T-helper 2 cell treated with Interferon-gamma antibody and Interleukin-4, amounts not matched to agents 5 μg/mL and 100 μg/mL, for 36 hours (primary cell): ENCODE results near the gene IDNK.
A peak's percentile ranks its signal among the peaks of the same experiment; 100 is the strongest.

Experiments
- DNase-seq: peaks from one replicate; pipeline ENCODE4 v3.0.0; 2021; ENCODE audit warnings: low spot score
- H3K27ac Mint-ChIP-seq: one replicate; pipeline ENCODE4 v1.8.0; 2021; ENCODE audit warnings: mild to moderate bottlenecking, mixed read lengths
- H3K27me3 Mint-ChIP-seq: one replicate; pipeline ENCODE4 v1.8.0; 2021; ENCODE audit warnings: low read depth, mixed read lengths
- H3K36me3 Mint-ChIP-seq: one replicate; pipeline ENCODE4 v1.8.0; 2021; ENCODE audit warnings: low read depth, mixed read lengths
- H3K4me1 Mint-ChIP-seq: one replicate; pipeline ENCODE4 v1.8.0; 2021; ENCODE audit warnings: low read depth, mixed read lengths
- H3K4me3 Mint-ChIP-seq: one replicate; pipeline ENCODE4 v1.8.0; 2022; ENCODE audit warnings: mild to moderate bottlenecking, moderate library complexity, mixed read lengths
- H3K9me3 Mint-ChIP-seq: one replicate; pipeline ENCODE4 v1.8.0; 2021; ENCODE audit warnings: mixed read lengths

The IDNK gene

GRCh38 chr9:83620841-83621636 lies 1.9 kb upstream of the IDNK start:
- Mint-ChIP-seq H3K27me3 (peaks cover 5% of the 10 kb centered on the region), H3K9me3 (no peaks in the 10 kb centered on the region), H3K4me1 (peaks cover 30% of the 10 kb centered on the region), H3K27ac (no peak overlapping the region), H3K36me3 (peaks cover 3% of the 10 kb centered on the region), H3K4me3 (peak overlapping the region; percentile 22)
- DNase-seq: peak; percentile 16

GRCh38 chr9:83622433-83622938 lies 457 bp upstream of the IDNK start:
- H3K36me3 Mint-ChIP-seq: peaks cover 9% of the 10 kb centered on the region

GRCh38 chr9:83623679-83624076 lies 735 bp downstream of the IDNK start:
- peaks cover 13% of the 10 kb centered on the region for H3K36me3 Mint-ChIP-seq
- H3K27me3 Mint-ChIP-seq: peaks cover 3% of the 10 kb centered on the region
- H3K27ac Mint-ChIP-seq: peak overlapping the region; percentile 98
- peaks cover 30% of the 10 kb centered on the region for H3K4me1 Mint-ChIP-seq
- DNase-seq: no peak
- no peaks in the 10 kb centered on the region for H3K9me3 Mint-ChIP-seq
- peak overlapping the region; percentile 88 for H3K4me3 Mint-ChIP-seq

More at GRCh38 chr9:83622433-83622938, 457 bp upstream of the IDNK start:
- peak overlapping the region; percentile 98 for H3K27ac Mint-ChIP-seq
- H3K4me1 Mint-ChIP-seq: peaks cover 30% of the 10 kb centered on the region
- no peak for DNase-seq
- H3K4me3 Mint-ChIP-seq: peak overlapping the region; percentile 88
- peaks cover 3% of the 10 kb centered on the region for H3K27me3 Mint-ChIP-seq
- H3K9me3 Mint-ChIP-seq: no peaks in the 10 kb centered on the region

- peaks cover 20% of the 10 kb centered on the region for H3K36me3 Mint-ChIP-seq
- peaks cover 30% of the 10 kb centered on the region for H3K4me1 Mint-ChIP-seq
- no peaks in the 10 kb centered on the region for H3K9me3 Mint-ChIP-seq
- DNase-seq: no peak
- H3K27ac Mint-ChIP-seq: peak overlapping the region; percentile 54
- H3K27me3 Mint-ChIP-seq: no peaks in the 10 kb centered on the region
- peak overlapping the region; percentile 3 for H3K4me3 Mint-ChIP-seq
Observed at GRCh38 chr9:83625178-83625577, 2.2 kb downstream of the IDNK start.

- DNase-seq: no peak
- H3K4me1 Mint-ChIP-seq: peaks cover 23% of the 10 kb centered on the region
Observed at GRCh38 chr9:83628540-83628939, 5.6 kb downstream of the IDNK start.

GRCh38 chr9:83629433-83630104 lies 6.6 kb downstream of the IDNK start:
- Mint-ChIP-seq H3K4me3 (no peak overlapping the region), H3K36me3 (peaks cover 31% of the 10 kb centered on the region), H3K27ac (no peak overlapping the region), H3K4me1 (peaks cover 14% of the 10 kb centered on the region), H3K9me3 (no peaks in the 10 kb centered on the region), H3K27me3 (no peaks in the 10 kb centered on the region)
- no peak for DNase-seq

More at GRCh38 chr9:83628540-83628939, 5.6 kb downstream of the IDNK start:
- H3K27ac Mint-ChIP-seq: no peak overlapping the region
- H3K36me3 Mint-ChIP-seq: peaks cover 31% of the 10 kb centered on the region
- H3K27me3 Mint-ChIP-seq: no peaks in the 10 kb centered on the region
- H3K9me3 Mint-ChIP-seq: no peaks in the 10 kb centered on the region
- no peak overlapping the region for H3K4me3 Mint-ChIP-seq

- H3K9me3 Mint-ChIP-seq: no peaks in the 10 kb centered on the region
- peaks cover 28% of the 10 kb centered on the region for H3K36me3 Mint-ChIP-seq
- no peak overlapping the region for H3K4me3 Mint-ChIP-seq
- H3K27ac Mint-ChIP-seq: no peak overlapping the region
- H3K4me1 Mint-ChIP-seq: peaks cover 4% of the 10 kb centered on the region
- no peak for DNase-seq
- H3K27me3 Mint-ChIP-seq: no peaks in the 10 kb centered on the region
Observed at GRCh38 chr9:83630938-83631457, 8.1 kb downstream of the IDNK start.

- peaks cover 5% of the 10 kb centered on the region for H3K4me1 Mint-ChIP-seq
- H3K9me3 Mint-ChIP-seq: no peaks in the 10 kb centered on the region
- no peak overlapping the region for H3K27ac Mint-ChIP-seq
- no peak overlapping the region for H3K4me3 Mint-ChIP-seq
- DNase-seq: no peak
- peaks cover 19% of the 10 kb centered on the region for H3K36me3 Mint-ChIP-seq
- H3K27me3 Mint-ChIP-seq: no peaks in the 10 kb centered on the region
Observed at GRCh38 chr9:83633255-83633654, 10.3 kb downstream of the IDNK start.

GRCh38 chr9:83633676-83634075 lies 10.7 kb downstream of the IDNK start:
- DNase-seq: no peak
- H3K36me3 Mint-ChIP-seq: peaks cover 18% of the 10 kb centered on the region
- no peak overlapping the region for H3K27ac Mint-ChIP-seq
- H3K9me3 Mint-ChIP-seq: no peaks in the 10 kb centered on the region
- H3K4me1 Mint-ChIP-seq: peaks cover 5% of the 10 kb centered on the region
- H3K4me3 Mint-ChIP-seq: no peak overlapping the region
- H3K27me3 Mint-ChIP-seq: no peaks in the 10 kb centered on the region

GRCh38 chr9:83636813-83637212 lies 13.9 kb downstream of the IDNK start:
- H3K36me3 Mint-ChIP-seq: peaks cover 8% of the 10 kb centered on the region
- no peaks in the 10 kb centered on the region for H3K9me3 Mint-ChIP-seq
- no peak overlapping the region for H3K27ac Mint-ChIP-seq
- no peak for DNase-seq
- no peaks in the 10 kb centered on the region for H3K27me3 Mint-ChIP-seq
- H3K4me1 Mint-ChIP-seq: peaks cover 2% of the 10 kb centered on the region
- H3K4me3 Mint-ChIP-seq: no peak overlapping the region

GRCh38 chr9:83637389-83637788 lies 14.4 kb downstream of the IDNK start:
- Mint-ChIP-seq H3K4me3 (no peak overlapping the region), H3K27me3 (no peaks in the 10 kb centered on the region), H3K36me3 (peaks cover 4% of the 10 kb centered on the region), H3K9me3 (no peaks in the 10 kb centered on the region), H3K27ac (no peak overlapping the region), H3K4me1 (peaks cover 2% of the 10 kb centered on the region)
- no peak for DNase-seq

GRCh38 chr9:83639266-83639665 lies 16.3 kb downstream of the IDNK start:
- H3K4me1 Mint-ChIP-seq: peaks cover 2% of the 10 kb centered on the region

GRCh38 chr9:83642793-83643192 lies 19.9 kb downstream of the IDNK start:
- Mint-ChIP-seq H3K27me3 (no peaks in the 10 kb centered on the region), H3K9me3 (no peaks in the 10 kb centered on the region), H3K4me3 (no peak overlapping the region), H3K27ac (no peak overlapping the region), H3K4me1 (no peaks in the 10 kb centered on the region), H3K36me3 (no peaks in the 10 kb centered on the region)
- DNase-seq: no peak

More at GRCh38 chr9:83639266-83639665, 16.3 kb downstream of the IDNK start:
- Mint-ChIP-seq H3K27ac (no peak overlapping the region), H3K4me3 (no peak overlapping the region), H3K27me3 (no peaks in the 10 kb centered on the region), H3K36me3 (no peaks in the 10 kb centered on the region), H3K9me3 (no peaks in the 10 kb centered on the region)
- DNase-seq: no peak
